Thyroid gland (tissue), 4 donors: ENCODE measurements around the gene EMID1.

Source experiments
- POLR2A ChIP-seq, 2 donors: fragments of 450-650 bp; IDR thresholded peaks; one replicate each; pipeline ENCODE4 v1.6.1; 2017; ENCODE audit warnings: antibody characterized with exemption in 2 of 2, mild to moderate bottlenecking in 2 of 2, moderate library complexity in 1 of 2
- TF ChIP-seq, protein P1 (sequence below), 6 experiments: fragments of 200-600 bp in 3 of 6; fragments of 450-650 bp in 3 of 6; sonication (generic) in 3 of 6; IDR thresholded peaks; one replicate each; pipeline ENCODE4 v1.5.1; 2016 to 2019; ENCODE audit warnings: antibody characterized with exemption in 6 of 6, mild to moderate bottlenecking in 2 of 6, inconsistent platforms in 1 of 6, moderate library complexity in 1 of 6

DNA sequence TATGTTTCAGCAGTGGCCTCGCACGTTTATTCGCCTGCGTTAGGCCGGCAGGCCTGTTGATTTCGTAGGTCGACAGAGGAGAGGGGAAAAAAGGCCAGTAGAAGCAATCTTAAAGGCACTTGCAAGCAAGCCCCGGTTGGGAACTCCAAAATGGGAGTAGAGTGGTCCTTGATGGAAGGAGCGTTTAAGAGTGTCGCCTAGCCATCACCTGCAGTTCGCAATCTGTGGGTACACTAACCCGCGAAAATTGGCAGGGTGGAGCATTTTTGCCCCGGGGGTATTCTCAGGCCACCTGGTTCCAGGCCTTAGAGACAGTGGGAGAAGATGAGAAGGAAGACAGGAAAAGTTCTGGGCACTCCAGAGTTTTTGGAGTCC is 63.5 kb downstream of the EMID1 start:
- TF ChIP-seq, protein P1, sequence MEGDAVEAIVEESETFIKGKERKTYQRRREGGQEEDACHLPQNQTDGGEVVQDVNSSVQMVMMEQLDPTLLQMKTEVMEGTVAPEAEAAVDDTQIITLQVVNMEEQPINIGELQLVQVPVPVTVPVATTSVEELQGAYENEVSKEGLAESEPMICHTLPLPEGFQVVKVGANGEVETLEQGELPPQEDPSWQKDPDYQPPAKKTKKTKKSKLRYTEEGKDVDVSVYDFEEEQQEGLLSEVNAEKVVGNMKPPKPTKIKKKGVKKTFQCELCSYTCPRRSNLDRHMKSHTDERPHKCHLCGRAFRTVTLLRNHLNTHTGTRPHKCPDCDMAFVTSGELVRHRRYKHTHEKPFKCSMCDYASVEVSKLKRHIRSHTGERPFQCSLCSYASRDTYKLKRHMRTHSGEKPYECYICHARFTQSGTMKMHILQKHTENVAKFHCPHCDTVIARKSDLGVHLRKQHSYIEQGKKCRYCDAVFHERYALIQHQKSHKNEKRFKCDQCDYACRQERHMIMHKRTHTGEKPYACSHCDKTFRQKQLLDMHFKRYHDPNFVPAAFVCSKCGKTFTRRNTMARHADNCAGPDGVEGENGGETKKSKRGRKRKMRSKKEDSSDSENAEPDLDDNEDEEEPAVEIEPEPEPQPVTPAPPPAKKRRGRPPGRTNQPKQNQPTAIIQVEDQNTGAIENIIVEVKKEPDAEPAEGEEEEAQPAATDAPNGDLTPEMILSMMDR (IDR thresholded peaks at IDR 0.05), result no peak
- TF ChIP-seq POLR2A (IDR thresholded peaks at IDR 0.05), result no peak
